Stimulated activated effector memory CD8-positive, alpha-beta T cell treated with anti-CD3 and anti-CD28 coated beads, Interleukin-12 subunit alpha, Interleukin-12 subunit beta, amount 100 ng/mL, for 72 hours (primary cell): ENCODE data around the gene PLET1.

Experiments
- ATAC-seq: fragments of 150-1000 bp; cut with Tn5 transposase; 2 replicates; pipeline ENCODE4 v1.10.0; 2021
- DNase-seq, 2 donors: peaks; one replicate each; pipeline ENCODE4 v3.0.0; 2021 to 2022; ENCODE audit warnings: low spot score in 2 of 2
- H3K27ac Mint-ChIP-seq: one replicate; pipeline ENCODE4 v1.8.0; 2022; ENCODE audit warnings: mild to moderate bottlenecking, mixed read lengths
- H3K36me3 Mint-ChIP-seq: one replicate; pipeline ENCODE4 v1.8.0; 2022; ENCODE audit warnings: mild to moderate bottlenecking, mixed read lengths
- H3K4me1 Mint-ChIP-seq: one replicate; pipeline ENCODE4 v1.8.0; 2022; ENCODE audit warnings: mixed read lengths
- H3K4me3 Mint-ChIP-seq: one replicate; pipeline ENCODE4 v1.8.0; 2022; ENCODE audit warnings: mild to moderate bottlenecking, mixed read lengths
- H3K9me3 Mint-ChIP-seq: one replicate; pipeline ENCODE4 v1.8.0; 2022; ENCODE audit warnings: mixed read lengths

Gene PLET1

DNA sequence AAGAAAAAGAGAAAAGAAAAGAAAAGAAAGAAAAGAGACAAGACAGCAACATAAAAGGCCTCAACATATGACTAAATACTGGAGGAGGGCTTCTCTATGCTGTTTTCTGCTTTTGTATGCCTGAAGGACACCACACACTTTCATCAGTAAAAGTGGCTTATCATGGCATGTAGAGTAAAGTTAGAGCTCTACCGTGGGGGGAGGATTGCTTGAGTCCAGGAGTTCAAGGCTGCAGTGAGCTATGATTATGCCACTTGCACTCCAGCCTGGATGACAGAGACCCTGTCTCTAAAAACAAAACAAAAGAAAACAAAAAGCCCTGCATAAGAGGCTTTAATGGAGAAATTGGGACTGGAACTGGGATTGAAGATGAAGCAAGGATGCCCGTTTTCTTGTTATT, 28.7 kb downstream of the PLET1 start:
- DNase-seq (no peak), ATAC-seq (no peak)
- H3K4me3 Mint-ChIP-seq, result no peak overlapping the region
- no peaks in the 10 kb centered on the region for H3K9me3 Mint-ChIP-seq
- H3K4me1 Mint-ChIP-seq, result peaks cover 9% of the 10 kb centered on the region
- H3K27ac Mint-ChIP-seq, result peak overlapping the region; percentile 32
- peaks cover 88% of the 10 kb centered on the region for H3K36me3 Mint-ChIP-seq

DNA sequence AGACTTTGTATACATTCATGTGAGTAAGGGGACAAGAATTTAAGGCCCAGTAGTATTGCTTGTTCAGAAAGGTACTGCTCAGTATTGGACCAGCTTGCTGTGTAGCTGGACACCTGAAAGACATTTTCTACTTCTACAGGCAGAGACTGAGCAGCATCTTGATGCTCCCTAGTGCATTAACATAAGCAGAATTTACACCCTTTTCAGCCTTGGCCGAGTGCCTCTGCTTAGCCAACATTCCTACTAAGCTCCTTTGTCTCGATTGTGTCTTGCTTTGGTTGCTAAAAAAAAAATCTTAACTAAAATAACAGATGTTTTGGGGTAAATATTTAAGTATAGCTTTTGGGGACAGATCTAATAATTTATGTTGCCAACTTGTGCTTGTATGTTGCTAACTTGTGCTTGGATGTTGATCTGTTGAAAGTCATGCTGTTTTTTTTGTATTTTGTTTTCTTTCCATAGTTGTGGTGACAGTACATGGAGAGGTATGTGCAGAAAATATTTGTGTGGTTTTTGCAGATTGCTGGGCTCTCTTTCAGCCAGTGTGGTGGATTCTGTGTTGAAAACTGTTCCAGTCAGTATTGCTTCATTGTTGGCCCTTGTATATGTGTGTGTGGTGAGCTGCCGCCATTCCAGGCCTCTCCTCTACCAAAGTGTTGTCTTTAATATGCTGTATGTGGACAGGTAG, 30.8 kb downstream of the PLET1 start:
- ATAC-seq, result no peak
- DNase-seq, result no peak
- Mint-ChIP-seq H3K9me3 (no peaks in the 10 kb centered on the region), H3K4me1 (peaks cover 12% of the 10 kb centered on the region), H3K4me3 (no peak overlapping the region), H3K36me3 (peaks cover 68% of the 10 kb centered on the region), H3K27ac (no peak overlapping the region)

DNA sequence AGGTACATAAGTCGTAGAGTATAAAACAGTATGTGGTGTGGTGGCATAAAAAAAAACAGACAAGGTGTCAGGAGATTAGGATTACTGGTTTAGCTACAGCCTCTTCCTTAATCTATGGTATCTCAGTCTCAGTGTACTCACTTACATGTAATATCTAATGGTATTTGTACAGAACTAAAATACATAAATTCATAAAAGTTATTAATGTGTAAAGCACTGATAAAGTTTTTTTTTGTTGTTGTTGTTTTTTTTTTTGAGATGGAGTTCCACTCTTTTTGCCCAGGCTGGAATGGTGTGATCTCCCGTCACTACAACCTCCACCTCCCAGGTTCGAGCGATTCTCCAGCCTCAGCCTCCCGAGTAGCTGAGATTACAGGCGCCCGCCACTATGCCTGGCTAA, 31.5 kb downstream of the PLET1 start:
- H3K4me3 Mint-ChIP-seq, result no peak overlapping the region
- no peaks in the 10 kb centered on the region for H3K9me3 Mint-ChIP-seq
- DNase-seq (no peak), ATAC-seq (no peak)
- H3K27ac Mint-ChIP-seq, result no peak overlapping the region
- H3K36me3 Mint-ChIP-seq, result peaks cover 63% of the 10 kb centered on the region
- H3K4me1 Mint-ChIP-seq, result peaks cover 12% of the 10 kb centered on the region

- Mint-ChIP-seq H3K36me3 (peaks cover 58% of the 10 kb centered on the region), H3K4me3 (no peak overlapping the region), H3K27ac (no peak overlapping the region), H3K9me3 (no peaks in the 10 kb centered on the region), H3K4me1 (peaks cover 12% of the 10 kb centered on the region)
- DNase-seq, result no peak
- no peak for ATAC-seq
These were observed 32.0 kb downstream of the PLET1 start for GRCh38 chr11:112228706-112229105.

GRCh38 chr11:112227471-112227870, 33.2 kb downstream of the PLET1 start:
- ATAC-seq (no peak), DNase-seq (no peak)
- Mint-ChIP-seq H3K36me3 (peaks cover 46% of the 10 kb centered on the region), H3K4me1 (peaks cover 12% of the 10 kb centered on the region), H3K27ac (peak overlapping the region; percentile 96), H3K4me3 (peak overlapping the region; percentile 85), H3K9me3 (no peaks in the 10 kb centered on the region)

- Mint-ChIP-seq H3K27ac (peak overlapping the region; percentile 96), H3K9me3 (no peaks in the 10 kb centered on the region), H3K4me3 (peak overlapping the region; percentile 85), H3K4me1 (peaks cover 12% of the 10 kb centered on the region), H3K36me3 (peaks cover 40% of the 10 kb centered on the region)
- DNase-seq (no peak), ATAC-seq (peak; percentile 86)
These were observed 33.7 kb downstream of the PLET1 start for GRCh38 chr11:112226831-112227401.

GRCh38 chr11:112226062-112226830, 34.4 kb downstream of the PLET1 start, which contains the start of gene PTS:
Gene PTS, plus strand, starts transcription at chr11:112226428. Its CDS starts 16 bp downstream, at chr11:112226444.
- Mint-ChIP-seq H3K36me3 (peaks cover 34% of the 10 kb centered on the region), H3K4me1 (peaks cover 12% of the 10 kb centered on the region), H3K27ac (peak within 1 kb of the TSS; percentile 96), H3K9me3 (no peaks in the 10 kb centered on the region), H3K4me3 (peak within 1 kb of the TSS; percentile 85)
- ATAC-seq, result peak; percentile 95
- peak; percentile 74 to 91 for DNase-seq

DNA sequence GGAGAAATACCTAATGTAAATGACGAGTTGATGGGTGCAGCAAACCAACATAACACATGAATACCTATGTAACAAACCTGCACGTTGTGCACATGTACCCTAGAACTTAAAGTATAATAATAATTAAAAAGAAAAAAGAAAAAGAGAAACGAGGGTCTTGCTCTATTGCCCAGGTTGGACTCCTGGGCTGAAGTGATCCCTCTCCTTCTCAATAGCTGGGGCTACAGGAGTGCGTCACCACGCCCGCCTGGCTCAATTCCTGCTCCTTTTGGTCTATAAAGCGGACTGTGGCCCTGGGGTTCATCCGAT, 35.0 kb downstream of the PLET1 start:
- ATAC-seq (no peak), DNase-seq (no peak)
- H3K27ac Mint-ChIP-seq, result peak overlapping the region; percentile 96
- peaks cover 12% of the 10 kb centered on the region for H3K4me1 Mint-ChIP-seq
- peak overlapping the region; percentile 85 for H3K4me3 Mint-ChIP-seq
- peaks cover 28% of the 10 kb centered on the region for H3K36me3 Mint-ChIP-seq
- H3K9me3 Mint-ChIP-seq, result no peaks in the 10 kb centered on the region

DNA sequence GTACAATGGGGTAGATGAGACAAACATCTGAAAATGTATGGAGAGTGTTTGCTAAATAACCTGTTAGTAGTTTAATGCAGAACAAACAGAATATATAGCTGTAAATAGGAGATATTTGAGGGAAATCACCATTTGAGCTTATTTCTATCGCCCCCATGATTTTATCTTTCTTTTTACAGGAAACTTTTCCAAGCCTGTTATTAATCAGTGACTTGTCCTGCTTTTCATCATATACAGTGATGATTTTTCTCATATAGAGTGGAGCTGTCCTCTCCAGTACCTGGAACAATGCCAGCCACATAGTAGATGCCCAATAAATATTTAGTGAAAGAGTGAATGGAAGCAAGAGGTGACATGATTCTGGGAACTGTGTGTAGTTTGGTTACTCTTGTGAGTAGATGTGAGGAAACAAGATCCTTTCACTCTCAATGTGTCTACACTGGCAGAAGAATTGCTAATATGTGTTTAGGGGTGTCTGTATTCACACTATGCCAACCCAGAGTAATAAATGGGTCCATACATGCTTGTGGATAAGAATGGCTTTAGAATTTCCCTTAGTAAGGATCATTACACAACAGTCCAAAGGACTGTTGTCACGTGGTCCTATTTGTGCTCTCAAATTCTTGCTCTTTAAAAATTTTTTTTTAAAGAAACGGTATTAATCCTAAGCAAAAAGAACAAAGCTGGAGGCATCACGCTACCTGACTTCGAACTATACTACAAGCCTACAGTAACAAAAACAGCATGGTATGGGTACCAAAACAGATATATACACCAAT, 36.7 kb downstream of the PLET1 start:
- Mint-ChIP-seq H3K9me3 (no peaks in the 10 kb centered on the region), H3K4me3 (no peak overlapping the region), H3K27ac (peak overlapping the region; percentile 26), H3K4me1 (peaks cover 17% of the 10 kb centered on the region), H3K36me3 (peaks cover 11% of the 10 kb centered on the region)
- DNase-seq (no peak), ATAC-seq (no peak)

DNA sequence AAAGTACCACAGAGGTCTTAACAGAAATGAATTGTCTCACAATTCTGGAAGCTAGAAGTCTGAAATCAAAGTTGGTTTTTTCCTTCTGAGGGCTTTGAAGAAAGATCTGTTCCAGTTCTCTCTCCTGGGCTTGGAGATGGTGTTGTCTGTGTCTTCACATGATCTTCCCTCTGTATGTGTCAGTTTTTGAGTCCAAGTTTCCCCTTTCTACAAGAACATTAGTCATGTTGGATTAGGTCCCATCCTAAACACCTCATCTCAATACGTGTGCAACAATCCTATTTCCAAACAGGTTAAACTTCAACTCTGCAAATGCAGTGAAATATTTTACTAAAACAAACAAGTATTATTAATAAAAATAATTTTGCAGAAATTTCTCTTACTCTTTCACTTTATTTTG, 37.5 kb downstream of the PLET1 start:
- no peak overlapping the region for H3K27ac Mint-ChIP-seq
- no peaks in the 10 kb centered on the region for H3K9me3 Mint-ChIP-seq
- no peak for DNase-seq
- no peak overlapping the region for H3K4me3 Mint-ChIP-seq
- peaks cover 2% of the 10 kb centered on the region for H3K36me3 Mint-ChIP-seq
- ATAC-seq, result no peak
- peaks cover 17% of the 10 kb centered on the region for H3K4me1 Mint-ChIP-seq

DNA sequence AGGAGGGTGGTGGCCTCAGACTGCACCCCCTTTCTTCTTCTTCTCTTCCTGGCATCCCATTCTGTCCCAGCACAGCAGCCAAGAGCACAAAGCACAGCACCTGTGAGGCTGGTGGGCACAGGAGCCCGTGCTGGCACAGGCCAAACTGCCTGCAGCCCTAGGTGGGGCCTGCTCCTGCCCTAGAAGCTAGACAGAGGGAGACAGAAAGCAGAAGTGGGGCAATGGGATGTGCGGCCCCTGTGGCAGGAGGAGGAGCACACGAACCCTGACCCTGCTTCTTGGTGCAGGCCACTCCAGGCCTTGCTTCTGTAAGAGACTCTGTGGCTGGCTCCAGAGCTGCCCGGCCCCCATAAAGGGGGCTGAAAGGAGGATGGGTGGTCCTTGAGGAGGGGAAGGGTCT, 38.4 kb downstream of the PLET1 start:
- peaks cover 12% of the 10 kb centered on the region for H3K4me1 Mint-ChIP-seq
- DNase-seq, result no peak
- no peak overlapping the region for H3K4me3 Mint-ChIP-seq
- no peak for ATAC-seq
- peak overlapping the region; percentile 43 for H3K27ac Mint-ChIP-seq
- no peaks in the 10 kb centered on the region for H3K36me3 Mint-ChIP-seq
- no peaks in the 10 kb centered on the region for H3K9me3 Mint-ChIP-seq

DNA sequence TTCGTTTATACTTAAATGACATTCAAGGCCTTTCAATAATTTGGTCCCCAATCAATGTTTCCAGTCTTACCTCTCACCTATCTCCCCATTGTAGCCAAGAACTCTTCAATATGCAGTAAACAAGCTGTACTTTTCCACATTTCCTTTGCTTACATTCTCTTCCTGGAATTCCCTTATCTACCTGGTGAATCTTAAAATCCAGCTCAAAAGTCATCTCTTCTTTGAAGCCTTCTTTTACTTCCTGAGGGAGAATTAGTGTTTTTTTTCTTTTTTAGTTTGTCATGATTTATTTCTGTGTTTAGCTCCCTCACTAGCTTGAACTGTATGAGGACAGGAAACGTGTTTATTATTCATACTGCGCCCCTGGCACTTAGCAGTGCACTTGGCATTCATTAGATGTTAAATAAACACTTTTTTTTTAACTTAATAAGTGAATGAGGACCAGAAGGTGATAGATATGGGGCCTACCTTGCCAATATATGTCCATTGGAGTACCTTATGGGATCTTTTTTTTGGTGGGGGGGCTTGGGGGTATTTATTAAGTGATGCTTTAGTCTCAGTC, 39.3 kb downstream of the PLET1 start:
- no peaks in the 10 kb centered on the region for H3K9me3 Mint-ChIP-seq
- no peak overlapping the region for H3K27ac Mint-ChIP-seq
- H3K36me3 Mint-ChIP-seq, result no peaks in the 10 kb centered on the region
- DNase-seq (no peak), ATAC-seq (no peak)
- peaks cover 6% of the 10 kb centered on the region for H3K4me1 Mint-ChIP-seq
- no peak overlapping the region for H3K4me3 Mint-ChIP-seq

- Mint-ChIP-seq H3K4me3 (no peak overlapping the region), H3K9me3 (no peaks in the 10 kb centered on the region), H3K27ac (no peak overlapping the region), H3K4me1 (peaks cover 6% of the 10 kb centered on the region), H3K36me3 (no peaks in the 10 kb centered on the region)
- DNase-seq (peak; percentile 10 to 64), ATAC-seq (peak; percentile 95)
These were observed 41.0 kb downstream of the PLET1 start for GRCh38 chr11:112219476-112220232.

- Mint-ChIP-seq H3K36me3 (no peaks in the 10 kb centered on the region), H3K4me3 (no peak overlapping the region), H3K4me1 (peaks cover 13% of the 10 kb centered on the region), H3K27ac (no peak overlapping the region), H3K9me3 (no peaks in the 10 kb centered on the region)
- no peak for ATAC-seq
- no peak for DNase-seq
These were observed 44.0 kb downstream of the PLET1 start for GRCh38 chr11:112216561-112217105.
